NCI-H345 treated with DMSO at 0.1 percent for 48 hours (cell line): ENCODE results near the gene COL7A1.
"Not testable (repeated sequence)": the region's sequence is repeated elsewhere in the genome, so short reads cannot be mapped to it uniquely, and the experiment has no call there.

Experiments
- DNase-seq: peaks from one replicate; lab custom pipeline; 2025; ENCODE audit not compliant: unreplicated experiment; lab: John Stamatoyannopoulos, UW

Gene COL7A1

DNA sequence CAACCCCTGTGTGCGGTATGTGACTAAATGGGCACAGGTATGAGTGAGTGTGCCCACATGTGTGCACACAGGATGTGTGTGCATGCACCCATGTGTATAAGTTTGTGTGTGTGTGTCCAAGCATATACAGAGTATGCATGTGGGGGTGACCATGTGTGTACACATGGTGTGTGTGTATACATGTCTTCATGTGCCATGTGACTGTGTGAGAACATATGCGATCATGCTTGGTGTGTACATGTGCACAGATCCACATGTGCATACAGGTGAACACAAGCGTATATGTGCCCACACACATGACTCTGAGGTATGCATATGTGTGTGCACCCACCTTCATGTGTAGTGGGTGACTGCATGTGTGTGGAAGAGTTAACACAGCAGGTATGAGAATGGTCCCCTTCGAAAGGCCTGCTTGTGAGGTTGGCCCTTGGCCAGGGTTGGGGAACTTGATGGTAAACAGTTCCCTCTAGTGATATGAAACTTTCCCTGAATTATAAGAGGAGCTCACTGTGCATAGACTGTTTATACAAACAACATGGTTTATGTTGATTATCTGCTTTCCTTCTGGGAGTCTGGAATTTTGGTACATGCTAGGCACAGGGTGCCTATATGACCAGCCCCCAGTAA is 48.8 kb downstream of the COL7A1 start:
- no peak for DNase-seq

- DNase-seq = no peak
Observed at GRCh38 chr3:48544141-48544540, 51.0 kb downstream of the COL7A1 start.

DNA sequence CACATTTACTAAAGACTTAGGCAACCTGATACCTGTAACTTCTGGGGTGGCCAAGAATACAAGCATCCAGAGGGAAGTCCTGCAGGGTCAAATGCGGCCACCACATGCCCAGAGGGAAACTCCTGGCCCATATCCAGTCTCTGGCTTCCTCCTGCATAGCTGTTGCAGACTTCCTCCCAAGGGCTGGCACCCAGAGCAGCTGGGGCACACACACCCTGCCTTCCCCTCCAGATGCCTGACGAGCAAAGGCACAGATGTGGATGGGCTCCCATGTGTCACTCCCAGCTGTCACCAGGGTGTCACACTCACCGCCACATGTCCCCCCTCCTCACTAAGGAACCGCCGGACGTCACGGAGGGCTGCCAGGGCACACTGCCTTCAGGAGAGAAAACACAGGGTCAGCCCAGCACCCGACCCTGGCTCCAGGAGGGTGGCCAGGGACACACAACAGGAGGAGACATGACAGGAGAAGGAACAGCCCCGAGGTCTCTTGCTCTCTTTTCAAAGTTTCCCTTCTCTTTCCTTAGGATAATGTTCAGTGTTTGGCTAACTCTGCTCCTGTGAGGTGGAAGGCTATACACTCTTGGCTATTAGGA is 51.8 kb downstream of the COL7A1 start:
- DNase-seq = no peak

DNA sequence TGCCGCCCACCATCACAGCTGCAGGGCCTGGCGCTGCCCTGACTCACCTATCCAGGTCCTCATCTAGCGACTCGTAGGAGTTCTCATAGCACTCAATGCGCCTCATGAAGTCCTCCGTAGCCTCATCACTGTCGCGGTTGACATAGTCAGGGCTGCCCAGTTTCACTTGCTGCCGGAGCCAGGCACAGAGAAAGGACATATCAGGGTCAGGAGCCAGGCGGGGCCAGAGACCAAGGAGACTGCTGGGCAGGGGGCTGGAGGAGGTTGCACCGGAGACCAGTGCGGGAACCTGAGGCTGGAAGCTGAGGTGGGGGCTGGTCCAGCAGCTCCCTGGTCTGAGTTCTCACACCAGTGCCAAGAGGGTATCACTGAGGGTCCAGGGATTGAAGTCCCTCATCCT is 56.7 kb downstream of the COL7A1 start:
- no peak for DNase-seq

- DNase-seq = no peak
Observed at GRCh38 chr3:48536785-48537184, 58.3 kb downstream of the COL7A1 start.

DNA sequence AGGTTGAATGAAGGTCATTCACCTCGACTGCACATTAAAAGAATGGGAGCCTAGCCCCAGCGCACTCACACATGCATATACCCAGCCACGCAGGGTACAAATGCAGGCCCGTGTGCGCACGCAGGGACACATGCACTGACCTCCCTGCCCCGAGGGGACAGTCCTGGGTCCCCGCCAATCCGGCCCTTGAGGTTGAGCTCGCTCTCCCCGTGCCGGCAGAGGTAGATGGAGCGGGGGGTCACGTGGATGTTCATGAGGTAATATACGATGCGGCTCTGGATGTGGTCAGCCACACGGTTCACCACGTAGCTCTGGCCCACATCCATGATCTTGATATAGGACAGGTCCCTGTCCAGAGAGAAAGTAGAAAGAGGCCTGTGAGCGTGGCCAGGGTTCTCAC is 59.0 kb downstream of the COL7A1 start:
- DNase-seq = no peak

DNA sequence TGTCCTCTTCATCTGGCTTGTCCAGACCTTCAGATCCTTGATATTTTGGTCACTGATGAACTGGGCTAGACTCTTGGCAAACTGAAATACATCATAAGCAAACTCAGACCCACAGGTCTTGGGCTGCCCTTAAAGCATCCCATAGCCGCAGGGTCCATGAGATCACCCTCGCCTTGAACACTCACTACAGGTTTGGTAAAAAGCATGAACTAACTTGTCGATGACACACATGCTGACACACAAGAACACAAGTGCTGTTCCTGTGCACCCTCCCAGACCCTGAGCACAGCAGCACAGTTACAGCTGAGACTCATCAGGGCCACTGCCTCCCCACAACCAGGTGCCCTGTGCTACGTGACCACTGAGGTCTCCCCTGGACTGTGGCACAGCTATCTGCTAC is 59.6 kb downstream of the COL7A1 start:
- no peak for DNase-seq

DNA sequence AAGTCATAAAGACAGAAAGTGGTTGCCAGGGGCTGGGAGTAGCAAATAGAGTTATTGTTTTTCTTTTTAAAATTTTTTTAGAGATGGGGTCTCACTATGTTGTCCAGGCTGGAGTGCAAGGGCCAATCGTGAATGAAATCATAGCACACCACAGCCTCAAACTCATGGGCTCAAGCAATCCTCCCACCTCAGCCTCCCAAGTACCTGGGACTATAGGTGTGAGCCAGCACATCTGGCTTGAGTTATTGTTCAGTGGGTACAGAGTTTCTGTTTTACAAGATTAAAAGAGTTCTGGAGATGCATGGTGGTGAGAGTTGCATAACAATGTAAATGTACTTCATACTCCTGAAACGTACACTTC is 62.2 kb downstream of the COL7A1 start:
- DNase-seq = no peak

- no peak for DNase-seq
Observed at GRCh38 chr3:48532271-48532976, 62.7 kb downstream of the COL7A1 start.

- DNase-seq = not testable (repeated sequence)
Observed at GRCh38 chr3:48530701-48531100, 64.4 kb downstream of the COL7A1 start.

DNA sequence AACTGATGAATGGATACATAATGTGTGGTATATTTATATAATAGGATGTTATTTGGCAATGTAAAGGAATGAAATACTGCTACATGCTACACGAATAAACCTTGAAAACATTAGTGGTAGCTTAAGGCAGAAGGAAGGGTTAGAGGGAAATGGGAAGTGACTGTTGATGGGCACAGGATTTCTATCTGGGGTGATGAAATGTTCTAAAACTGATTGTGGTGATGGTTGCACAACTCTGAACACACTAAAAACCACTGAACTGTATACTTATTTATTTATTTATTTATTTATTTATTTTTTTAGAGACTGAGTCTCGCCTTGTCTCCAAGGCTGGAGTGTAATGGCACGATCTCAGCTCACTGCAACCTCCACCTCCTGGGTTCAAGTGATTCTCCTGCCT is 66.4 kb downstream of the COL7A1 start:
- no peak for DNase-seq

DNA sequence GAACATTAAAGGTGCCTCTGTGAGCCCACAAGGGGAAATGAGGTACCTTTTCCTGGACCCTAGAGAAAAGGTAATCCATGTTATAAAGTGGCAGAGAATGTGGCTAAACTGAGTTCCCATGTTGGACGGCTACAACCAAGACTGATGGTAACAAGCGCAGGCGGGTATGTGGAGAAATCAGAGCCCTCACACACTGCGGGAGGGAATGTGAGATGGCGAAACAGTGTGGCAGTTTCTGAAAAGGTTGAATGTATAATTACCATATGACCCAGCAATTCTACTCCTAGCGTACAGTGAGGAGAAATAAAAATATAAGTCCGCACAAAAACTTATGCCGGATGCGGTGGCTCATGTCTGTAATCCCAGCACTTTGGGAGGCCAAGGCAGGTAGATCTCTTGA is 67.1 kb downstream of the COL7A1 start:
- no peak for DNase-seq

GRCh38 chr3:48524970-48525369 is 70.2 kb downstream of the COL7A1 start:
- no peak for DNase-seq

GRCh38 chr3:48521635-48522034 is 73.5 kb downstream of the COL7A1 start:
- no peak for DNase-seq

DNA sequence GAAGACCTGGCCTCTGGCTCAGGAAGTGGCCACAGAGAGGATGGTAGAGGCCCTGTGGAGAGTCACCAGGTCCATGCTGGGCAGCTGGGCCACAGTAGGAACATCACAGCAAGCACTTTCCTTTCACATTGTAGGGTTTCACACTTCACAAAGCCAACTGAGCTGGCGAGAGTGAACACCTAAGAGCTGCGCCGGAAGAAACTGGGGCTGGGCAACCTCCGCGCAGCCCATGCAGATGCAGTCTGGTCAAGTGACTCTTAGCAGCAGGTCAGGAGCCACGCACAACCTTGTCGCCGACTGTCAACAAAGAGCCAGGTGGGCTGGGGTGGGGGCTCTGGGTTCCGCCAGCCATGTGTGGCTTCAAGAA is 75.9 kb downstream of the COL7A1 start:
- no peak for DNase-seq

- DNase-seq = no peak
Observed at GRCh38 chr3:48518638-48519276, 76.4 kb downstream of the COL7A1 start.

GRCh38 chr3:48518069-48518468 is 77.1 kb downstream of the COL7A1 start:
- no peak for DNase-seq

DNA sequence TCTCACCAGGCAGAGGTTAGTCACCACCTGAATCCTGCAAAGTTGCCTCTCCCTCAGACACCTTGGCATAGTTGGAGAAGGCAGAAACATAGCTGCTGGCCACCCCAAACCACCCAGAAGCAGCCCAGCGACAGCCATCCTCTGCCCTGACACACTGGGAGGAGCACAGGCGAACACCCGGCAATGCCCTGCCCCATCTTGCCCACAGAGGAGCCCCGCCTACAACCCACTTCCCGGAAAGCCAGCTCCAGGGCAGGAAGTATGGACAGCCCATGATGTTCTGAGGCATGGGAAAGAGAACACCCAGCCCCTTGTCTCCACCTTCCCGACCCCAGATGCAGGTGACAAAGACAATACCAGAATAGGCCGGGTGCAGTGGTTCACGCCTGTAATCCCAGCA is 78.6 kb downstream of the COL7A1 start:
- DNase-seq = no peak

- no peak for DNase-seq
Observed at GRCh38 chr3:48514431-48515227, 80.5 kb downstream of the COL7A1 start.
